Measurements from ENCODE around the gene RCSD1.

The RCSD1 gene

DNA sequence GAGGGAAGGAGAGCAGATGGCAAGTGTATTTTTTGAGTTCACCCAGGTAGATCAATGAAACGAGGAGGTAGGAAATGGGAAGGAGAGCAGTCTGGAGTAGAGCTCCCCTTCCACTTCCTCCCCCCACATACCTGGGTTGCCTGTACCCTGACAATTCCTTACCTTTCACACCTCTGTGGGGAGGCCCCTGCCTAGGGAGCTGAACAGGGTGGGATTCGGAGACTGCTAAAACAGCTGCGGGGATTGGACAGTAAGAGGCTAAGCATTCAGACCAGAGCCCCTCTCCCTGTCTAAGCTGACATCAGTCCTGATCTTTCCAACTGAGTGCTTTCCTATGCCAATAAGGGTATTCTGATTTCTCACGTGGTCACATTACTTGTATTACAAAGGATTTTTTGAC lies 14.5 kb downstream of the RCSD1 start:
- 77 to 89% methylated on average over 3 of the region's 4 CpGs for WGBS, 2 experiments (ENCODE audit: insufficient coverage in 2 of 2)
- Histone ChIP-seq H3K36me3 (ENCODE audit: control insufficient read depth, insufficient read depth, low read length) (peaks cover 19% of the 10 kb centered on the region), H3K9me3 (ENCODE audit: control insufficient read depth, low read length) (no peaks in the 10 kb centered on the region), H3K27ac (ENCODE audit: low read depth, low read length, severe bottlenecking) (no peak overlapping the region), H3K4me3 (ENCODE audit: extremely low read depth, insufficient read depth, low read length, poor library complexity, severe bottlenecking) (no peak overlapping the region), H3K4me1 (ENCODE audit: control insufficient read depth, insufficient read depth, low read length, poor library complexity, severe bottlenecking) (peaks cover 4% of the 10 kb centered on the region)

DNA sequence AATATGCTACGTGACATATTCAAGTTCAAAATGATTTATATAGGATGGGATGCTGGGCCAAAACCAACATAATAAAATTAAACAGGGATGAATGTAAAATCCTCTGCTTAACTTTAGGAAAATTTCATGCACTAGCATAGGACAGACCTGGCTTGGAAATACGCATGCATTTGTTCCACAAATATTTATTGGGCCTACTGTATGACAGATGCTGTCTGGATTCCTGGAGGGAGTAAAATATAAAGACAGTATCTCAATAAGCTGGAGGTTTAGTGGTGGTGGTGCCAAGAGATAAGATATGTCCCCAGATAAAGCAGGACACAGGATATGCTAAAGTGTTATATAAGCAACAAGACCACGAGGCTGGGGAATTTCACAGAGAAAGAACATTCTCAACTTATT lies 15.1 kb downstream of the RCSD1 start:
- Histone ChIP-seq H3K4me3 (ENCODE audit: extremely low read depth, insufficient read depth, low read length, poor library complexity, severe bottlenecking) (no peak overlapping the region), H3K27ac (ENCODE audit: low read depth, low read length, severe bottlenecking) (no peak overlapping the region), H3K9me3 (ENCODE audit: control insufficient read depth, low read length) (no peaks in the 10 kb centered on the region), H3K4me1 (ENCODE audit: control insufficient read depth, insufficient read depth, low read length, poor library complexity, severe bottlenecking) (peaks cover 8% of the 10 kb centered on the region), H3K36me3 (ENCODE audit: control insufficient read depth, insufficient read depth, low read length) (peaks cover 13% of the 10 kb centered on the region)
- 75 to 100% methylated on average over 1 of the region's 3 CpGs for WGBS, 2 experiments (ENCODE audit: insufficient coverage in 2 of 2)

DNA sequence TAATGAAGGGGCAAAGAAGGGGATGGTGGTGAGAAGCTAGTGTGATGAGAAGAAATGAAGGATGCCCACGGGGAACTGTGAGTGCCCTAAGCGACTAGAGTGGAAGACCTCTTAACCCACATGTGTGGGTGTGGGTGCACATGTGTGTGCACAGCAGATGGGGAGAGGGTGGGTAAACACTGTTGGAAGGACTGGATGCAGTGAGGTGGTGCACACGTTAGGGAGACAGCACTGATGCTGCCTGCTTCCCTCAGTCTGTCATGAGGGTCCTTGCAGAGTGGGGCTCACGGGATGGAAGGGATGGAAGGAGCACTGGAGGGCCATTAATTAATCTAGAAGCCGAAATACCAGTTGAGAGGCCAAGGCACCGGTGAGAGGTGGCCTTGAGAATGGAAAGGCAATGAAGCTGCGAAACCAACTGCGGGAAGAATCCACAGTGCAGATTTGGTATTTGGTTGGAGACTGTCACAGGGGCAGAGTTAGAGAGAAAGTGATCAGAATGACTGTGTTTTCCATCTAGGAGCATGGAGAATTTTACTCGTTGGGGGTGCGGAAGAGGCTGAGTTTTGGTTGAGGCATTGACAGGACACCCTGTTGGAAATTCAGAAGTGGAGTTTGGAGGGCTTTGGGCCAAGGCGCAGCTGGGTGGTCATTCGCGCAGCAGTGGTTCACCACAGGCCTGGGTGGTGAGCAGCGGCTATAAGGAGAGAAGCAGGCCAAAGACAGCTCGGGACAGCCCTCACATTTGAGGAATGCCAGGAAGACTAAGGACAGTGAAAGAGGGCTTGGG lies 15.8 kb downstream of the RCSD1 start:
- Histone ChIP-seq H3K4me1 (ENCODE audit: control insufficient read depth, insufficient read depth, low read length, poor library complexity, severe bottlenecking) (peaks cover 15% of the 10 kb centered on the region), H3K9me3 (ENCODE audit: control insufficient read depth, low read length) (no peaks in the 10 kb centered on the region), H3K27ac (ENCODE audit: low read depth, low read length, severe bottlenecking) (no peak overlapping the region), H3K36me3 (ENCODE audit: control insufficient read depth, insufficient read depth, low read length) (peaks cover 11% of the 10 kb centered on the region), H3K4me3 (ENCODE audit: extremely low read depth, insufficient read depth, low read length, poor library complexity, severe bottlenecking) (no peak overlapping the region)
- WGBS, 2 experiments (ENCODE audit: insufficient coverage in 2 of 2), result 88 to 90% methylated on average over 13 to 14 of the region's 15 CpGs

DNA sequence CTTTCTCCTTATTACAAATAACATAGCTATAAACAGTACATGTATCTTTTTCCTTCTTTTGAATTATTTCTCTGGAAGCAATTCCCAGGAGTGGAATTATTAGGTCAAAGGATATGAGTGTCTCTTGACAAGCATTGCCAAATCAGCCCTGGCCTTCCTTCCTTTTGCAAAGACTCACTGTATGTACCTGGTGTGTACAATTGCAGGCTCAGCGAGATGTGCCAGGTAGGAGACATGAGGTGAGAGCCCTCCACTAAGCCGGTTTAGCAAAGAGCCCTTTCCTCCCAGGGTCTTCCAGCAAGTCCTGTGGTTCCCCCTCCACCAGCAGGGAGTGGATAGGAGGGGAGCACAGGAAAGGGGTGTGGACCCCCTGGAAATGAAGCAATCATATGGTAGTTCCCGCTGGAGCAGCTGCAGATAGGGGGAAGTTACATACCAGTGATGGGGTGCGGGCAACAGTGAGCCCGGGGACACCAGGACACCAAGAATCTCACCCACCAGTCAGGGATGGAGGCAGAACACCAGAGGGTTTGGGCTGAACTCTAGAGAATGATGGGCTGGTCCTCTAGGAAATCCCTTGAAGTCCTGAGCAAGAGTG lies 18.3 kb downstream of the RCSD1 start:
- no peak overlapping the region for H3K4me3 ChIP-seq (ENCODE audit: extremely low read depth, insufficient read depth, low read length, poor library complexity, severe bottlenecking)
- WGBS, 2 experiments (ENCODE audit: insufficient coverage in 2 of 2), result 100% methylated on average over 2 of the region's 5 CpGs; no CpG with 5 or more reads in 1 of the 2 experiments
- H3K36me3 ChIP-seq (ENCODE audit: control insufficient read depth, insufficient read depth, low read length), result peaks cover 4% of the 10 kb centered on the region

DNA sequence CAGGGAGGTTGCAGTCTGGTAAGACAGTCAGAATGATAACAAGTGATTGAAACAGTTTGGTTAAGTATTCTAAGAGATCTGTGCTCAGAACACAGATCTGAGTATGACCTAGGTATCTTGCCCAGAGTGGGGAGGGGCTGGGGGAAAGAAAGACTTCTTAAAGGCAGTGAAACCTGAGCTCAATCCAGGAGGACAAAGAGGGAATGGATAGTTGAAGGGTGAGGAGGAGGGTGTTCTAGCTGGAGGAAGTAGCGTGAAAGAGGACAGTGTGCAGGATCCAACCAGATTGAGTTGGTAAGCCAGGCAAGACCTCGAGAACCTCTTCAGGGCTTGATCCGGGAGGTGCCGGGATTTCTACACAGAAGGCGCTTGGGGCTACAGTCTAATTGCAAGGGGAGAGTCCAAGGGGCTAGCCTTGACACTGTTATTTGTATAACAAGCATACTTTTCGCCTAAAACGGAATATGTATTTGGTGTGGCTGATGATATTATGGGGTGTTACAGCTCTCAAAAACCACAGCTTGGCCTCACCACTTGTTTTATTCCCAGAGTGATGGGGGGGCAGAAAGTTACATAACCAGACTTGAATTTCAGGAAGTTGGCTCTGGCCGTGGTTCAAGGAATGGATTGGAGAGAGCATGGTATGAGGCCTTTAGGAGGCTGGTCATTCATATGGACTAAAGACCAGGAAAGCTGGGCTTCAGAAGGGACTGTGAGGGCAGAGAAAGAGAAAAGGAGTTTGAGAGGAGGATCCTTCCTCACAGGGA lies 19.1 kb downstream of the RCSD1 start:
- WGBS, 2 experiments (ENCODE audit: insufficient coverage in 2 of 2), result 94 to 95% methylated on average over 7 to 8 of the region's 8 CpGs
- no peak overlapping the region for H3K27ac ChIP-seq (ENCODE audit: low read depth, low read length, severe bottlenecking)

More for the DNA sequence above, 18.3 kb downstream of the RCSD1 start:
- peaks cover 22% of the 10 kb centered on the region for H3K4me1 ChIP-seq (ENCODE audit: control insufficient read depth, insufficient read depth, low read length, poor library complexity, severe bottlenecking)
- H3K9me3 ChIP-seq (ENCODE audit: control insufficient read depth, low read length), result no peaks in the 10 kb centered on the region
- no peak overlapping the region for H3K27ac ChIP-seq (ENCODE audit: low read depth, low read length, severe bottlenecking)

DNA sequence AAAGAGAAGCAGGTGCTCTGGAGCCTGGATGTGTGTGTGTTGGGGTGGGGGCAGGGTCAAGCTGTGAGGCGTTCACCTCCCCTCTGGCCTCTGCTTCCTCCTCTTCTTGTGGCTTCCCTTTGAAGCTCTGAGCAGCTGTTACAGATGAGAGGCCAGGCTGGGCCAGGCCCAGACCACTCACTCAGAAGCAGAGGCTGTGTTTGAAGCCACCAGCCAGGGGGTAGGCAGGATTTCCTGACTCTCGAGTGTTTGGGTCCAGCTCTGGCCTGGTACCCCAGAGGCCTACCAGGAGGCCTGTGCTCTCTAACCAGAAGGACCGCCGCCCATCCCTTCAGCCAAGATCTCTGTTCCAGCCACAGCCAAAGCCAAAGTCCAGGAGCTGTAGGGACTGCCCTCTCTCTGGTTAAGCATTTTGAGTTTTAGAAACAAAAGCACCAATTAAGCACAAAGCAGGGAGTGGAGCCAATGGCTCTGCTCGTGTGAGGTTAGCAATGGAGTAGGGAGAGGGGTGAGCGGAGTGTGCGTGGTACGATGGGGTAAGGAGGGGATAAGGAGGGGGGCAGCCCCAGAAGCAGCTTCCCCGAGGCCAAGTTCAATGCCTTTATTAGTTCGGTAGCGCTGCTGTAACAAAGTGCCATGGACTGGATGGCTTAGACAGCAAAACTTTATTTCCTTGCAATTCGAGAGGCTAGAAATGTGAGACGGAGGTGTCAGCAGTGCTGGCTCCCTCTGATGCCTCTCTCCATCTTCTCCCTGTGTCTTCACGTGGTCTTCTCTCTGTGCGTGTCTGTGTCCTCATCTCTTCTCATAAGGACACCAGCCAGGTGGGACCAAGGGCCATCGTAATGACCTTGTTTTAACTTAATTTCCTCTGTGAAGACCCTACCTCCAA lies 20.5 kb downstream of the RCSD1 start:
- Histone ChIP-seq H3K36me3 (ENCODE audit: control insufficient read depth, insufficient read depth, low read length) (peaks cover 4% of the 10 kb centered on the region), H3K4me1 (ENCODE audit: control insufficient read depth, insufficient read depth, low read length, poor library complexity, severe bottlenecking) (peaks cover 39% of the 10 kb centered on the region), H3K27ac (ENCODE audit: low read depth, low read length, severe bottlenecking) (peak overlapping the region; percentile 16), H3K9me3 (ENCODE audit: control insufficient read depth, low read length) (no peaks in the 10 kb centered on the region), H3K4me3 (ENCODE audit: extremely low read depth, insufficient read depth, low read length, poor library complexity, severe bottlenecking) (no peak overlapping the region)
- 85 to 88% methylated on average over 11 to 13 of the region's 16 CpGs for WGBS, 2 experiments (ENCODE audit: insufficient coverage in 2 of 2)

More for the DNA sequence above, 19.1 kb downstream of the RCSD1 start:
- Histone ChIP-seq H3K36me3 (ENCODE audit: control insufficient read depth, insufficient read depth, low read length) (peaks cover 4% of the 10 kb centered on the region), H3K4me3 (ENCODE audit: extremely low read depth, insufficient read depth, low read length, poor library complexity, severe bottlenecking) (no peak overlapping the region), H3K9me3 (ENCODE audit: control insufficient read depth, low read length) (no peaks in the 10 kb centered on the region), H3K4me1 (ENCODE audit: control insufficient read depth, insufficient read depth, low read length, poor library complexity, severe bottlenecking) (peaks cover 30% of the 10 kb centered on the region)

DNA sequence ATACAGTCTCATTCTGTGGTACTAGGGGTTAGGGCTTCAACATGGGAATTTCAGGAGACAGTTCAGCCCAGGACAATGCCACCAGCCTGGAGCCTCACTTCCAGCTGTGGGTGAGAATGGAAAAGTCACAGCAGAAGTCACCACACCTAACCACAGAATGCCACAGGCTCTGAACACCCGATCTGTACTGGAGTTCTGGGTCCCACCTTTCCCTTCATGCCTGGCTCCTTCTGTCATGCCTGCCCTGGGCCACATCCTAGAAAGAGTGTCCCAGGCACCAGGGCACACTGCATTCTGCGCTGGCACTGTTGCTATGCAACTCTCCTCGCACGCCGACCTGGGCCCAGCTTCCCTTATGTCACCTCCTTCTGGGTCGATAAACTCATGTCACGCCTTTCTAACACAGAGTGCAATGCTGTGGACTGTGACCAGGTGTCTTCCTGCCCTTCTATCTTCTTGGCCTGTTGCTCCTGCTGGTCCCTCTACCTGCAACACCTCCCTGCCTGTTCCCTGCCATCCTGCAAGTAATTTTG lies 21.2 kb downstream of the RCSD1 start:
- H3K36me3 ChIP-seq (ENCODE audit: control insufficient read depth, insufficient read depth, low read length), result peaks cover 4% of the 10 kb centered on the region
- H3K4me1 ChIP-seq (ENCODE audit: control insufficient read depth, insufficient read depth, low read length, poor library complexity, severe bottlenecking), result peaks cover 46% of the 10 kb centered on the region
- H3K9me3 ChIP-seq (ENCODE audit: control insufficient read depth, low read length), result no peaks in the 10 kb centered on the region
- 94 to 96% methylated on average over 7 of the region's 7 CpGs for WGBS, 2 experiments (ENCODE audit: insufficient coverage in 2 of 2)
- no peak overlapping the region for H3K27ac ChIP-seq (ENCODE audit: low read depth, low read length, severe bottlenecking)
- H3K4me3 ChIP-seq (ENCODE audit: extremely low read depth, insufficient read depth, low read length, poor library complexity, severe bottlenecking), result no peak overlapping the region

DNA sequence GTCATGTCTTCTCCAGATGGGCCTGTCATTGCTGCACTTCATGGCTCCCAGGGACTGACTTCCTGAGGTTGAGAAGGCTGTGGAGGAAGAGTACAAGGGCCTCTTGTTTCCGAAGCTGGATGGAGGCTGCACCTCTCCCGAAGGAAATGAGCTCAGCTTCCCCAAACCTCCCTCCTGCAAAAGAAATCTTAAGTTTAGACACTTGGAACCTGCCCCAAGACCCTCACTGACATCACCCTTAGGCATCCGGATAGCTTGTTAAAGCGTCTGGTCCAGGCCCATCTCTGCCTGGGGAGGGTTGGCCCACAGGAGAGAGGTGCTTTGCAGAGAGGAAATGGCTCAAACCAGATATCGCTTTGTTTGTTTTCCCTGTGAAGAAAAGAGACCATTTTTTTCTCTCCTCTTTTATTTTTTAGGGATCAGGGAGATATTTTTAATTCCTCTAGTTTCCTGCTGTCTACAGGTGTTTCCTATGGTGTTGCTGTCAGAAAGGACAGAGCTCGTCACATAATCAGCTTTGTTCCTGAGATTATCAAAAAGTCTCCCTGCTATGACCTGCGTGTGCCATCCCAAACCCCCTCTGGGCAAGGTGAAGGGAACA lies 25.0 kb downstream of the RCSD1 start:
- H3K9me3 ChIP-seq (ENCODE audit: control insufficient read depth, low read length), result no peaks in the 10 kb centered on the region
- no peaks in the 10 kb centered on the region for H3K36me3 ChIP-seq (ENCODE audit: control insufficient read depth, insufficient read depth, low read length)
- H3K4me1 ChIP-seq (ENCODE audit: control insufficient read depth, insufficient read depth, low read length, poor library complexity, severe bottlenecking), result peaks cover 73% of the 10 kb centered on the region
- peak overlapping the region; percentile 30 for H3K27ac ChIP-seq (ENCODE audit: low read depth, low read length, severe bottlenecking)
- WGBS, 2 experiments (ENCODE audit: insufficient coverage in 2 of 2), result 88 to 92% methylated on average over 2 to 4 of the region's 7 CpGs
- H3K4me3 ChIP-seq (ENCODE audit: extremely low read depth, insufficient read depth, low read length, poor library complexity, severe bottlenecking), result no peak overlapping the region

DNA sequence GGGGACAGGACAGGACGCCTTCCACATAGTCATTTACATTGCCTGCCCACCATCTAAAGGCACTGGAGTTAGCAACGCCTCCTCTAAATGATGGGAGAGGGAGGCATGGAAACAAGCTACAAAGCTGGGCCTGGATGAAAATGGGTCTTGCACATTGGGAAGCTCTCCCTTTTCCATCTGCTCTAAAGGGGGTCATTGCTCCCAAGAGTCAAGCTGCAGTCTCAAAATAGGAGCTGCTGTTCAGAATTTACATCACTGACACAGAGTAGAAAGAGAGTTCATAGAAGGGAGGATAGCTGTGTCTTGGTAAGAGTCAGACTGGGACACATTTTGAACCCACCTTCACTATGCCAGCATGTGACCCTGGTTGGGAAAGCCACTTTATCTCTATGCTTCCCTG lies 26.6 kb downstream of the RCSD1 start:
- Histone ChIP-seq H3K27ac (ENCODE audit: low read depth, low read length, severe bottlenecking) (no peak overlapping the region), H3K36me3 (ENCODE audit: control insufficient read depth, insufficient read depth, low read length) (no peaks in the 10 kb centered on the region), H3K4me3 (ENCODE audit: extremely low read depth, insufficient read depth, low read length, poor library complexity, severe bottlenecking) (no peak overlapping the region), H3K4me1 (ENCODE audit: control insufficient read depth, insufficient read depth, low read length, poor library complexity, severe bottlenecking) (peaks cover 67% of the 10 kb centered on the region), H3K9me3 (ENCODE audit: control insufficient read depth, low read length) (no peaks in the 10 kb centered on the region)
- 100% methylated on average over 1 of the region's 2 CpGs; no CpG with 5 or more reads in 1 of the 2 experiments for WGBS, 2 experiments (ENCODE audit: insufficient coverage in 2 of 2)
